HEK293 (cell line): Measurements from ENCODE around the gene SMIM38.

ENCODE experiments used
- BCL11A ChIP-seq: fragments of 450-650 bp; formaldehyde crosslinking; IDR thresholded peaks from 2 replicates; pipeline ENCODE4 v1.5.1; 2016; ENCODE audit warnings: low read depth, missing biosample characterization, missing genetic modification characterization
- CTCF ChIP-seq: fragments of 450-650 bp; formaldehyde crosslinking; IDR thresholded peaks from 2 replicates; pipeline ENCODE4 v1.5.1; 2016; ENCODE audit warnings: missing biosample characterization, missing genetic modification characterization
- HOXA7 ChIP-seq: sonication (generic); formaldehyde crosslinking; IDR thresholded peaks from 2 replicates; pipeline ENCODE4 v1.8.1; 2022; ENCODE audit warnings: missing genetic modification reagents, borderline replicate concordance
- INSM2 ChIP-seq: fragments of 450-650 bp; formaldehyde crosslinking; IDR thresholded peaks from 2 replicates; pipeline ENCODE4 v1.5.1; 2016; ENCODE audit warnings: missing biosample characterization, missing genetic modification characterization
- KLF10 ChIP-seq: fragments of 450-650 bp; IDR thresholded peaks from 2 replicates; pipeline ENCODE4 v1.5.1; 2018; ENCODE audit warnings: missing biosample characterization, mild to moderate bottlenecking, missing genetic modification characterization
- PBX3 ChIP-seq: sonication (generic); formaldehyde crosslinking; IDR thresholded peaks from 2 replicates; pipeline ENCODE4 v1.8.1; 2022; ENCODE audit warnings: mild to moderate bottlenecking, moderate library complexity, missing genetic modification reagents
- REST ChIP-seq: fragments of 450-650 bp; formaldehyde crosslinking; IDR thresholded peaks from 2 replicates; pipeline ENCODE4 v1.5.1; 2016; ENCODE audit warnings: missing biosample characterization, missing genetic modification characterization
- TCF7L2 ChIP-seq: IDR thresholded peaks from 2 replicates; pipeline ENCODE4 v1.6.1; 2011; ENCODE audit warnings: low read depth, mild to moderate bottlenecking, inconsistent platforms, low read length, moderate library complexity, borderline replicate concordance
- YY2 ChIP-seq: fragments of 450-650 bp; formaldehyde crosslinking; IDR thresholded peaks from 2 replicates; pipeline ENCODE4 v1.5.1; 2016; ENCODE audit warnings: missing biosample characterization, missing genetic modification characterization
- ZNF18 ChIP-seq: fragments of 450-650 bp; formaldehyde crosslinking; IDR thresholded peaks from 2 replicates; pipeline ENCODE4 v1.5.1; 2016; ENCODE audit warnings: missing biosample characterization, missing genetic modification characterization
- ZNF223 ChIP-seq: fragments of 450-650 bp; formaldehyde crosslinking; IDR thresholded peaks from 2 replicates; pipeline ENCODE4 v1.5.1; 2016; ENCODE audit warnings: missing biosample characterization, missing genetic modification characterization
- ZNF626 ChIP-seq: fragments of 450-650 bp; sonication (Bioruptor Pico); formaldehyde crosslinking; IDR thresholded peaks from 2 replicates; pipeline ENCODE4 v1.5.1; 2018; ENCODE audit warnings: missing biosample characterization, missing genetic modification characterization, inconsistent platforms

- TF ChIP-seq ZNF223 (tag by site-specific recombination) (no peak), CTCF (tag by site-specific recombination) (no peak), REST (tag by site-specific recombination) (no peak), INSM2 (no peak), ZNF626 (tag by site-specific recombination) (no peak), ZNF18 (tag by site-specific recombination) (no peak), KLF10 (tag by site-specific recombination) (no peak), TCF7L2 (no peak), BCL11A (tag by site-specific recombination) (no peak), PBX3 (CRISPR knock-in tag) (no peak), HOXA7 (CRISPR knock-in tag) (no peak), YY2 (tag by site-specific recombination) (no peak)
These were observed 41.0 kb downstream of the SMIM38 start for GRCh38 chr11:69196783-69197169.
